NCI-H82 (cell line): ENCODE data around the gene COL8A2.

ENCODE experiments used
- DNase-seq: peaks from one replicate; lab custom pipeline; 2025; lab: John Stamatoyannopoulos, UW

Gene COL8A2

GRCh38 chr1:36111151-36111550 lies 13.9 kb downstream of the COL8A2 start:
- no peak for DNase-seq

- no peak for DNase-seq
These were observed 15.9 kb downstream of the COL8A2 start for GRCh38 chr1:36109041-36109679.

- no peak for DNase-seq
These were observed 16.7 kb downstream of the COL8A2 start for GRCh38 chr1:36108314-36108713.

- no peak for DNase-seq
These were observed 17.6 kb downstream of the COL8A2 start for GRCh38 chr1:36107394-36107793.

- no peak for DNase-seq
These were observed 18.8 kb downstream of the COL8A2 start for GRCh38 chr1:36106269-36106668.

GRCh38 chr1:36101546-36101945 lies 23.5 kb downstream of the COL8A2 start:
- no peak for DNase-seq

GRCh38 chr1:36100376-36100775 lies 24.6 kb downstream of the COL8A2 start:
- DNase-seq = no peak

GRCh38 chr1:36099681-36100341 lies 25.2 kb downstream of the COL8A2 start:
- DNase-seq = peak; percentile 92

GRCh38 chr1:36098650-36099365 lies 26.2 kb downstream of the COL8A2 start:
- no peak for DNase-seq

- no peak for DNase-seq
These were observed 27.1 kb downstream of the COL8A2 start for GRCh38 chr1:36097693-36098585.

- peak; percentile 67 for DNase-seq
These were observed 28.3 kb downstream of the COL8A2 start for GRCh38 chr1:36096500-36097432.

GRCh38 chr1:36095760-36096405 lies 29.1 kb downstream of the COL8A2 start:
- no peak for DNase-seq

- no peak for DNase-seq
These were observed 30.4 kb downstream of the COL8A2 start for GRCh38 chr1:36094621-36095061.

- DNase-seq = no peak
These were observed 31.1 kb downstream of the COL8A2 start for GRCh38 chr1:36093929-36094328.

- no peak for DNase-seq
These were observed 31.8 kb downstream of the COL8A2 start for GRCh38 chr1:36093226-36093625.

GRCh38 chr1:36092798-36093185 lies 32.2 kb downstream of the COL8A2 start:
- no peak for DNase-seq

GRCh38 chr1:36092166-36092797 lies 32.7 kb downstream of the COL8A2 start:
- no peak for DNase-seq

GRCh38 chr1:36091698-36092097 lies 33.3 kb downstream of the COL8A2 start:
- no peak for DNase-seq

GRCh38 chr1:36091141-36091540 lies 33.9 kb downstream of the COL8A2 start:
- DNase-seq = no peak
